GM12891 (cell line): Measurements from ENCODE around the gene CAPN10.

Experiments used
- POLR2A ChIP-seq: IDR thresholded peaks from 2 replicates; pipeline ENCODE4 v1.6.1; 2011; ENCODE audit warnings: low read depth, low read length, control low read depth
- POLR2AphosphoS5 ChIP-seq: IDR thresholded peaks from 2 replicates; pipeline ENCODE4 v1.6.1; 2011; ENCODE audit warnings: low read depth, low read length, control low read depth

DNA sequence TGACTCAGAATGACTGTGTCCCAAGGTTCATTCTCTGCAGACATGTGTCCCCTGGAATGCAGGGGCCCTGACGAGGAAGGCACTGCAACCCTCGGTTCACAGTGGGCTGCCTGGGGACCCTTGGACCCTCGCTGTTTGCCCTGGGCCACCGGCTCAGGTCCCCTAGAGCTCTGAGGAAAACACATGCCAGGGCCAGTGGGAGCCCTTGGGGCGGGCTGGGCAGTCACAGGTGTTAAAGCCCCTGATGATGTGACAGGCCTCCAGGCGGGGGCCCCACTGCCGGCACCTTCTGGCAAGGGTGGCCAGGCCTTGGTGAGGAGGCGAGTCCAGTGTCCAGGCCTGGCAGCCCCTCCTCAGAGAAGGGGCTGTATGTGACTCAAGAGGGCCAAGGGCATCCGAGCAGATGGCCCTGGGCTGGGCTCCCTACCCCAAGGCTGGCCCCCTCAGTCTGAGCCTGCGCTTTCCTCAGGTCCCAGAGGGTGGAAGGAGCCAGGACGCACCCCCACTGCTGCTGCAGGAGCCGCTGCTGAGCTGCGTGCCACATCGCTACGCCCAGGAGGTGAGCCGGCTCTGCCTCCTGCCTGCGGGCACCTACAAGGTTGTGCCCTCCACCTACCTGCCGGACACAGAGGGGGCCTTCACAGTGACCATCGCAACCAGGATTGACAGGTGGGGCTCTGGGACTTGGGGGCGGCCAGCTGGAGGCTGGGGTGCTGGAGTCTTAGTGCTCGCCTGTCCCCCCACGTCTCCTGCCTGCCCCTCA lies 11.1 kb downstream of the CAPN10 start:
- TF ChIP-seq POLR2A, result no peak
- no peak for TF ChIP-seq POLR2AphosphoS5
